HG03521 (cell line): Measurements from ENCODE around the gene OSBPL10.
"Not testable (repeated sequence)": the region's sequence is repeated elsewhere in the genome, so short reads cannot be mapped to it uniquely, and the experiment has no call there.

Source experiments
- ATAC-seq: cut with Tn5 transposase; IDR thresholded peaks from one replicate; pipeline ENCODE4 v1.9.1; 2021; ENCODE audit warnings: mild to moderate bottlenecking, moderate library complexity; ENCODE audit not compliant: unreplicated experiment

OSBPL10 gene

DNA sequence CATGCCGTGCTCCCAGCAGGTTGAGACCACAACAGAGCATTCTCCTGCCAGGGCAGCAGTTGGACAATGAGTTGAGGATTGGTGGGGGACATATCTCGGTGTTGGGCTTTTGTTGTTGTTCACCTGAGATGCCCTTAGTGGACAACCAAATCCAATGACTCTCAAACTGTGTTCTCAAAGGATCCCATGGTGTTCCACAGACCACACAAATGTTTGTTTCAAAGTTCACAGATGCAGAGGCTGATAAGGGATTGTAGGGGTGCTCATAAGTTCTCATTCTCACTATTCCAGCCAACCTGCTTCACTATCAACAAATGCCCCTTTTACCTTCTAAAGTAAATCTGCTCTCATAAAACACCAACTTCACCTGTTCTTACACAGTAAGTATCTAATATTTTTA lies 159.9 kb downstream of the OSBPL10 start:
- ATAC-seq = no peak

- ATAC-seq = no peak
These were observed 161.6 kb downstream of the OSBPL10 start for GRCh38 chr3:31819441-31819840.

DNA sequence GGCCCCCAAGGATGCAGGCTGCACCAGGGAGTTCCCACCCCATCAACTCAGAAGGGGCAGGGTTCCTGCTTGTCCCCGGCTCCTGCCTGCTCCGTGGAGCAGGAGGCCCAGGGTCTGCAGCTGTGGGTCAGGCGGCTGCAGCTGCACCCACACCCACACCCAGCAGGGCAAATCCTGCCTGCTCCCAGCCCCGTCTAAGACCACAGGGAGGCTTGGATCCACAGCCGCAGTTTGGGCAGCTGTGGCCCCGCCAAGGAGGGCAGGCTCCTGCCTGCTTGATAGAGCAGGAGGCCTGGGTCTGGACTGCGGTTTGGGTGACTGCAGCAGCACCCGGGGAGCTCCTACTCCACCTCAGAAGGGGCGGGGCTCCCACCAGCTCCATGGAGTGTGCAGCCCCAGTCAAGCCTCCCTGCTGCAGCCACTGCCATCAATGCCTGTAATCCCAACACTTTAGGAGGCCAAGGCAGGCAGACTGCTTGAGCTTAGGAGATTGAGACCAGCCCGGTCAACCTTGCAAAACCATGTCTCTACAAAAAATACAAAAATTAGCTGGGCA lies 163.6 kb downstream of the OSBPL10 start:
- no peak for ATAC-seq

DNA sequence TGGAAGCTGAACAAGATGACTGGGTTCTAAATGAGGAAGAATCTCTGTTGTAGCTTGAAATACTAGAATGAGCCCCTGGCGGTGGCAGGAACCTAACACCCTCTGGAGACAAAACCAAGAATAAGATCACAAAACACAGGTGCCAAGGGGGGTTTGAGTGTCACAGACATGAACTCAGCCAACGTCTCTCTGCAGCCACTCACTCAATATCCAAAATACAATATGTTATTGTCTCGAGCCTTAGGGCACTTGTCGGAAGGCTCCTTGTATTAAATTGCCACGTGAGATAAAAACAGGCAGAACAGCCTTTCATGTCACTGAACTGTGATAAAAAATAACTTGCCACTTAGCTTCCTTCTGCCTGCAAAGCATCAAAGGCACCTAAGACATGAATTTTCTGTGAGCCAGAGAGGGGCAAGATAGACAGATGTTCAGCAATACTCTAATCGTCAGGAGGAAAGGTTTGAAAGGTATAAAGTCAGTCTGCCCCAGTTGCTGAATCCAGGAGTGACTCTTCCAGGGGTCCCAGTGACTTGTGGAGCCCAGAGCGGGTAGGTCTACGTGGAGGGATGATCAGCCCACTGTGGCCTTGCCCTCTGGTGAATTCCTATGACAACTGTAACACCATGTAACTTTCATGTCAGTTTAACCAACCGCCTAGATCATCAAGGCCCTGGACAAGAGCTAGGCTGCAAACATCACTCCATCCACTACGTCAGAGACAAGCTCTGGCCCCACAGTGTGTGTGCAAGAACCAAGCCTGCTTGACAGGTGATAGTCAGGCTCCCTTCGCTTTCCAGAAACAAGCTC lies 165.2 kb downstream of the OSBPL10 start:
- ATAC-seq = no peak

DNA sequence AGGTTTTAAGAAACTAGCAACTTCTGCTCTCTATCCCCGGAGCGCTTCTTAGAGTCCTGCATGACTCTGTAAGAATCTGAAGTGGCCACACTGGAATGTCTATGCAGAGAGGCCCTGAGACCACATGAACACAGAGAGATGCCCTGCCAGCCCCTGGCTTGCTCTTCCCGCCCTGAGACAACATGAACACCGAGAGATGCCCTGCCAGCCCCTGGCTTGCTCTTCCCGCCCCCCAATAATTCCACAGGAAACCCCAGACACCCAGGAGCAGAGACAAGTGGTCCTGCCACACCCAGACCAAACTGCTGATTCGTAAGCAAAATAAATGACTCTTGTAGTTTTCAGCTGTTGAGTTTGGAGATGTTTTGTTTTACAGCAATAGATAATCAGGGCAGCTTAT lies 166.1 kb downstream of the OSBPL10 start:
- ATAC-seq = no peak

DNA sequence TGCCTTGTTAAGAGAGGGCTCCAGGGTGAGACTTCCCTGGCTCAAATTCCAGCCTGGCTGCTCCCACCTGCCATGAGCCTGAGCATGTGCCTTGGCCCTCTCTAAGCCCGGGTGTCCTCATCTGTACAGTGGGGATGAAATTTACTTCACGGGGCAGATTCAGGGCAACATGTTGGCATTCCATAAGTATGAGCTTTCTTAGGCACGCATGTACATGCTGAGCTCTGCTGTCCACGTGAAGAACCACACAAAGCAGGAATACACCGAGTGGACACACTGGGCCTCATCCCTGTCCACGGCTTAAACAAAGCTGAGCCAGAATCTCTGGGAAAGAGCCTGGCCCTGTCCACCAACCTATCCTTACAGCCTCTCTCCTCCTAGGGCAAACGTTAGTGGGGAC lies 167.4 kb downstream of the OSBPL10 start:
- no peak for ATAC-seq

DNA sequence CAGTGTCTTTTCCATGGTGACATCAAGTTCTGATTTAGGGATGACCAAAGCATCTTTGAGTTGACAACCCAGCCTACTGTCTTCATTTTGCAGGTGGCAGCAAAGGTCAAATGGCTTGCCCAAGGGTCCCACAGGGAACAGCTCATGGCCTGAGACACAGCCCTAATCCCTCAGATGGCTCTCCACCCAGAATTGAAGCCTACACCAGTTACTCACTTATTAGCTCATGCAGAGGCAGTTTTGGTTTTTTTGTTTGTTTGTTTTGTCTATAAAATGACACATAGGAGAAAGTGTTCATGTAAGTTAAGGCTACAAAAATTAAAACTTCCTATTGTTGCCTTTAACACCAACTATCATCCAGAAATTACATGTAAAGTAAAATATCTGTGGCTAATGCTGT lies 167.9 kb downstream of the OSBPL10 start:
- no peak for ATAC-seq

- no peak for ATAC-seq
These were observed 170.1 kb downstream of the OSBPL10 start for GRCh38 chr3:31810991-31811433.

DNA sequence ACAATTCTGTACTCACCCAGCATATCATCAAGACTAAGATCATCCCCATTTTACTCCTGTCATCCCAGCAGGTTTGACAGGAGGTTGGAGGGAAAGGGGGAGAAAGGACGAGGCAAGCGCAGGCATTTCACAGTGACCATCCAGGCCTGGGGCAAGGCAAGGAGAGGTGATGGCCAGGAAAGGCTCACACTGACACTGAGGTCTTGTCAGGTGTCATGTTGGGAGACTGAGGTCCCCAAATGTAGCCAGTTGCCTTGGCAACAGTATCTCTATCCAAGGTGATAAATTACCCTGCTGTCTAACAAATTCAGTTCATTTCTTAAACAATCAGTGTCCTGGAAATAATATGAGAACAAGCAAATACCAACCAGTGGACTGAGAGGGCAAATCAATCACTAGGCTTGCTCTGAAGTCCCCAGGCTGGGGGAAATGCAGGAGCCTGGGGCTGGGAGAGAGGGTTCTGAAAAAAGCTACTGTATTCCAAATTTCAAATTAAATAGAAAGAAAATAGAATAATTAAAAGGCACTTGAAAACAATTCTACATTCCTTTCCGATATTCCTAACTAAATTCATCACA lies 172.8 kb downstream of the OSBPL10 start:
- ATAC-seq = no peak

DNA sequence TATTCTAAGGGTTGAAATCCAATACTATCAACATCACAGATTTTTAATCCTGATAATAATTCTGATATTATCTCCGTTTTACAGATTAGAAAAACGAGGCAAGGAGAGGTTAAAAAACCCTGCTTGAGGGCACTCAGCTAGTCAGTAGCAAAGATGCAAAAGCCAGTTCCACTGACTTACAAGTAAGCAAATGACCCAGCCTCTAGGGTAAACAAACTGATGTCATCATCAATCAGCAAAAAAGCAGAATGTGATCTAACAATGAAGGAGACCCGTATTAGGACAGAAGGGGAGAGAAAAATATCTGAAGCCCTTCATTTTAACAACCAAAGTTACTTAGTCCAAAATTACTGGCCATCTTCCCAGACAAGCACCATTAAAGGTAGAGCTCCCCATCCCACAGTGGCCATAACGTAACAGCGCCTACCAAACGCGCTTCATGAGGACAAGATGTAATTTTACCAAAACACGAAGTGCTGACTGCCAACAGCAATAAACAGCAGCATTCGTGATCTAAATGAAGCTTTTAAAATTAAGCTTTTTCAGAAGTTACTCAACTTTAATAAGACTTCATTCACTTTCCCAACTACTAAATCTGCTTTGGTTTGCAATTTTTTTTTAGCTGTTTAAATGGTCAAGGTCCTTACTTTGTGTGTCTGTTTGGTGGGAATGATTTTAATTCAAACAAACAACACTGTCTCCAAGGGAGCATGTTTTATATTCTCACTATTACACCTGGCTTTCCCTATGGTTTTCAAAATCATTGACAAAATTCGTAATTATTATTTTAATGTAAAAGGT lies 176.6 kb downstream of the OSBPL10 start:
- no peak for ATAC-seq

DNA sequence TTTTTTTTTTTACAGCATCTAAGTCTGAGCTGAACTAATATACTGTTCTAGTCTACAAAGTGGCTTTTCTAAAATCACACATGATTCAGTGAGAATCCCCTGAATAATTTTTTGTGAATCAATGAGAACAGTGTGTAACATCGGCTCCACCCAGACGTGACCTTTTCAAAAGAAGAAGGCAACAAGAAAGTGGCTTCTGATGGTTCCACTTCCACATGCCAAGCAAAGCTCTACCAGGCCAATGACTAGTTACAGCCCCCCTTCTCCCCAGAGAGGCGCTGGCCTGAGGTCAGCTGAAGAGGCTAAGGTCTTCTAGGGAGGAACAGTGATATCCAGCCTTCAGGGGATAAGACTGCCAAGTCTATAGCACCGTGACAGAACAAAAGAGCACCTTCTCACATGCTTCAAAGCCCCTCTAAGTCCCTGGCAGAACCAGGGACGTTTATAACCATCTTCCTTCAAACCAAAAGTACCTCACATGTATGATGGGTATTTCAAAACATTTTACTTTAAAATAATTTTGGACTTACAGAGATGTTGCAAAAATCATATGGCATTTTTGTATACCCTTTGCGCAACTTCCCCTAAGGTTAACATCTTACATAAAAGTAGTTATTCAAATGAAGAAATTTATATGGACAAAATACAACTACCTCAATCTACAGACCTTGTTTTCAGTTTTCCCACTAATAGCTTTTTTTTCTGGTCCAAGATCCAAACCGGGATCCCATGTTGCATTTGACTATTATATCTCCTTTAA lies 177.9 kb downstream of the OSBPL10 start:
- no peak for ATAC-seq

- no peak for ATAC-seq
These were observed 180.6 kb downstream of the OSBPL10 start for GRCh38 chr3:31800436-31800835.

DNA sequence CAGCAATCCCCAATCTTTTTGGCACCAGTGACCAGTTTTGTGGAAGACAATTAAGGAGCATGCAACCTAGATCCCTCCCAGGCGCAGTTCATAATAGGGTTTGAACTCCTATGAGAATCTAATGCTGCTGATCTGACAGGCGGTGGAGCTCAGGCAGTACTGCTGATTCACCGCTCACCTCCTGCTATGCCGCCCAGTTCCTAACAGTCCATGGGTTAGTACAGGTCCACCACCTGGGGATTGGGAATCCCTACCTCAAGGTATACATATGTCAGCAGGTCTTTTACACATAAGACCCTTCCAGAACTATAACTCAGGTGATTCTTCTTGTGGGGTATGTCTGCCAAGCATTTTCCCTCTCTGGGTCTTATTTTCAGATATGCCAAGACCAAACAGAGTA lies 182.2 kb downstream of the OSBPL10 start:
- no peak for ATAC-seq

DNA sequence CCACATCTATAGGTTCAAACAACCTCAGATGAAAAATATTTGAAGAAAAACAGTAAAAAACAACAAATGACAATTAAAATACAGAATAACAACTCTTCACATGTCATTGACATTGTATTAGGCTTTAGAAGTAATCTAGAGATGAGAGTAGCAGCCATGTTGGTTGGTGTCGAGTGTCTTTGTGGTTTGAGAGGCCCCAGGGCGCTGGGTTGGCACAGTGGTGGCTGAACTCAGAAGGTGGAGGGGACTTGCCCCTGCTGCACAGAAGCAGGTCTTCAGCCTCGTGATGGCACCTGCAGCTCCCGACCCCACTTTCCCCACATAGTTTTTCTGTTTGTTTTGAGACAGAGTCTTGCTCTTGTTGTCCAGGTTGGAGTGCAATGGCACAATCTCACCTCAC lies 187.2 kb downstream of the OSBPL10 start:
- no peak for ATAC-seq

DNA sequence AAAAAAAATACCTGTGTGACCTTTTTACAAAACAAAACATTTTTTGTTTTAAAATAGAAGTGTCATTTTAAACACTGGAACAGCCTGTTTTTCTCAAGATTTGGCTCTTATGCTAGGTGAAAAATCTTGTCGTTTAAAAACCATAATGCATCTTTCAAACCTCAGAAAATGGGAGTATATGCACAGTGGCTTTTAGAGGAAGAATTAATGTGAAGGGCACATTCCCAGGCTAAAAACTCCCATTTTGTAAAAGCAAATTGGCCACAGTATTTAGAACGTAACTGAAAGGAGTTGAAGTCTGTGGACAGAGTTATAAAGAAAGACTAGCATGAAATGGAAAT lies 190.0 kb downstream of the OSBPL10 start:
- no peak for ATAC-seq

DNA sequence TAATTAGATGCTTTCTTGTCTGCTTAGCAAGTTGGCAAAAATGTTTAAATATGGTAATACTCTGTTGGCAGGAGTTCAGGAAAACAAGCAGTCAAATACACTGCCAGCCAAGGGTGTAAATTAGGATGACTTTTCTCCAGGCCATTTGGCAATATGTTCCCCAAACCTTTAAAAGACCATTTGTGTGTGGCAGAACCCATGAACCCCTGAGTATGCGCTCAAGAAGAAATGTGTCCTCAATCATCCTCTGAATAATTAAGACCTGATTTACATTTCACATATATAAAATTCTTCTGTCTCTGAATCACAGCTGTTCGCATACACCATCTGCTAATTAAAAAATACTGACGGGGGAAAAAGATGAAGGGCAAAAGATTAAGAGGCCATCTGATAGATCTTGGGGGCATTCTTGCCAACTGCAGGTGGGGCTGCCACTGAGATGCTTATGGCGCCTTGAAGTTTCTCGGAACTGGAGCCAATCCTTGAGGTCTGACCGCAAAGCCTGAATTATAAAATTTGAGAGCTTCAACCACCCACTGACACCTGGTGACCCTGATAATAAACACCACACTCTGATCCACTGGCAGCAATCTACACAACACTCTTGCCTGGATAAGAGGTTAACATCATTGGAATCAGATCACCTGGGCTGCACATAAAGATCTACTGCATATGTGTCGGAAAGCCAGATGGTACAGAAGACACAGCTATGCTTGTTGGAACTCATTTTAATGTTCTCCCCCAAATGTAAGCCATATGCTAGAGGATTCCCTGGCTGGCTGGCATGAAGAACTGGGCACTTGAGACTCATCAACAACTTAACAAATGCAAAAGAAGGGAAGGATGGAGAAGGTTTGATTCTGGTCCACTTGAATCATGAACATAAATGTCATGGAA lies 190.6 kb downstream of the OSBPL10 start:
- no peak for ATAC-seq

DNA sequence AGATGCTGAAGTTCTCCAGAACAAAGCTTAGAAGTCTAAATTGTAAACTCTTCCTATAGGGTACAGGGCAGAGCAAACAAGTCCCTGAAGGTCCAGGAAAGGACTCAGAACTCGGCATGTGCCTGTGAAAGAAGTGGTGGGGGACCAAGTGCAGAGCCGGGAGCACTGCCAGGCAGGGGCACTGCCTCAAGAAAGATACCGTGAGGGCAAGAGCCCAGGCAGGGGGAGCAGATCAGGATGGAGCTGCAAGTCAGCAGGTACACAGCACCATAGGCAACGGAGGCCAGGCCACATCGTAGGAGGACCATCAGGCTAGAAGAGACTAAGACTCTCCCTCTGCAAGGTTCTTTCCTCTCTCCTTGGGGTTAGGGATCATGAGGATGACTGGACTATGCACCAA lies 191.6 kb downstream of the OSBPL10 start:
- ATAC-seq = no peak

- no peak for ATAC-seq
These were observed 195.3 kb downstream of the OSBPL10 start for GRCh38 chr3:31785734-31786133.

- no peak for ATAC-seq
These were observed 195.8 kb downstream of the OSBPL10 start for GRCh38 chr3:31785286-31785685.

DNA sequence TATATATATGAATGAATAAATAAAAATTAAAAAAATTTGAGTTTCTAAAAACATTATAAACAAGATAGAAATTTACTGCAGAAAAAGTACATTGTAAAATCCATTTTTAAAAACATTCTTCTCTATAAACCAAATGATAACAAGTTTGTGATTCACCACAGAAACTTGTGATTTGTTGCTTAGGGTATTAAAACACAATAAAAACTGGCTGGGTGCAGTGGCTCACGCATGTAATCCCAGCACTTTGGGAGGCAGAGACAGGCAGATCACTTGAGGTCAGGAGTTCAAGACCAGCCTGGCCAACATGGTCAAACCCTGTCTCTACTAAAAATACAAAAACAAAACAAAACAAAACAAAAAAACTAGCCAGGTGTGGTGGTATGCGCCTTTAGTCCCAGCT lies 197.2 kb downstream of the OSBPL10 start:
- not testable (repeated sequence) for ATAC-seq
